Measurements from ENCODE around the gene ZMYM4.

- TF ChIP-seq POLR2AphosphoS5 (IDR thresholded peaks at IDR 0.05; ENCODE audit: low read depth, low read length) (no peak), TAF1 (IDR thresholded peaks at IDR 0.05; ENCODE audit: borderline replicate concordance, low read depth, low read length) (no peak), POLR2A (IDR thresholded peaks at IDR 0.05; ENCODE audit: low read depth, low read length) (no peak)
These were observed 96.2 kb downstream of the ZMYM4 start for GRCh38 chr1:35364741-35365140.

Data from GM12892 (cell line).